ENCODE results near the gene MYO1G. TPM values are rescaled to one million over a fixed set of nuclear protein-coding genes. Genes with fewer than 3 reads are reported as not detected.

The MYO1G gene
- total and polyA plus RNA-seq, 9 of the 15 experiments (the other 6 are each of a cell fraction or from before 2014, with no cell fraction given) = 0.03 to 0.62 (median 0.13) TPM; not detected in 1

GRCh38 chr7:44998153-44998871, 19.5 kb upstream of the MYO1G start (continued):
- no peak for TF ChIP-seq AFF4 (CRISPR knock-in tag; IDR thresholded peaks at IDR 0.05)
- TF ChIP-seq CREBBP (IDR thresholded peaks at IDR 0.05; ENCODE audit: low read depth, low read length) = no peak
- peak in 1 of 2 experiments; percentile 23; a peak in 1 of 4 replicates for TF ChIP-seq KDM1A (IDR thresholded peaks at IDR 0.05)
- TF ChIP-seq MGA (IDR thresholded peaks at IDR 0.05) = peak; percentile 41; the same call in 1 of the 2 replicates
- no peak for TF ChIP-seq USF1 (CRISPR knock-in tag; IDR thresholded peaks at IDR 0.05)
- no peak for TF ChIP-seq XRCC3 (IDR thresholded peaks at IDR 0.05)
- no peak for TF ChIP-seq MYBL2 (IDR thresholded peaks at IDR 0.05; ENCODE audit: low read depth)
- no peak for TF ChIP-seq MYBL2 (CRISPR knock-in tag; IDR thresholded peaks at IDR 0.05; ENCODE audit: borderline replicate concordance)
- no peak for TF ChIP-seq GATAD2B (IDR thresholded peaks at IDR 0.05; ENCODE audit: borderline replicate concordance)
- TF ChIP-seq FOXJ2 (tag; IDR thresholded peaks at IDR 0.05) = no peak
- no peak for TF ChIP-seq ZNF282 (CRISPR knock-in tag; IDR thresholded peaks at IDR 0.05)
- no peak for TF ChIP-seq PTBP1 (IDR thresholded peaks at IDR 0.05; ENCODE audit: low read depth, low read length)
